HepG2 (cell line): Measurements from ENCODE around the gene SESN1. TPM values are rescaled to one million over a fixed set of nuclear protein-coding genes. Genes with fewer than 3 reads are reported as not detected.
A peak's percentile ranks its signal among the peaks of the same experiment; 100 is the strongest.

Experiments used
- ATAC-seq: fragments of 200-7000 bp; cut with Tn5 transposase; 3 replicates; pipeline ENCODE4 v1.9.1; 2020; ENCODE audit warnings: mild to moderate bottlenecking, moderate library complexity
- BruUV-seq: library from RNA; stranded (reverse); fragments of 400-500 nt; replicated peaks from 2 replicates; lab custom pipeline; 2021; lab: Mats Ljungman, UMichigan
- CTCF ChIA-PET: fragments of 300-600 bp; formaldehyde crosslinking; extraction: SDS; loops from one replicate; lab custom pipeline; 2021; ENCODE audit warnings: low total read pairs, inconsistent platforms, low intra/inter-chr PET ratio; lab: Yijun Ruan, JAX
- POLR2A ChIA-PET: fragments of 350-600 bp; sonication (Branson Sonifier 250); formaldehyde crosslinking; loops from one replicate; lab custom pipeline; 2020; ENCODE audit warnings: antibody characterized with exemption, inconsistent platforms; lab: Yijun Ruan, JAX
- DNase-seq: peaks from one replicate; pipeline ENCODE4 v3.0.0-alpha.2; 2015; ENCODE audit warnings: low spot score
- FAIRE-seq: peaks from 3 replicates; lab custom pipeline; 2011; peaks lifted over from hg19 to GRCh38; lab: Jason Lieb, UNC
- H2AFZ ChIP-seq: one replicate; pipeline ENCODE4 v1.6.1; 2011; ENCODE audit warnings: low read length, inconsistent platforms
- H3K27ac ChIP-seq: fragments of 300-600 bp; 3 replicates; pipeline ENCODE4 v1.8.0; 2011; ENCODE audit warnings: mixed run types, mild to moderate bottlenecking, mixed read lengths, low read length, inconsistent platforms; ENCODE audit not compliant: insufficient read depth; ENCODE audit errors: extremely low read length
- H3K27me3 ChIP-seq, 2 experiments: fragments of 200-600 bp in 1 of 2; 2 replicates in 1 of 2; 3 replicates in 1 of 2; pipeline versions ENCODE4 v1.6.0 to v1.8.0; 2011; ENCODE audit warnings: low read length in 2 of 2, mild to moderate bottlenecking in 2 of 2, moderate library complexity in 2 of 2, inconsistent platforms in 1 of 2; ENCODE audit not compliant: insufficient read depth in 2 of 2, control insufficient read depth in 1 of 2
- H3K36me3 ChIP-seq, 2 experiments: fragments of 200-600 bp in 1 of 2; replicated peaks in 1 of 2; 2 replicates in 1 of 2; 3 replicates in 1 of 2; pipeline versions ENCODE4 v1.5.1 to v1.8.0; 2011; ENCODE audit warnings: low read length in 2 of 2, inconsistent platforms in 1 of 2; ENCODE audit not compliant: insufficient read depth in 2 of 2, control insufficient read depth in 1 of 2
- H3K4me1 ChIP-seq: 2 replicates; pipeline ENCODE4 v1.5.1; 2012; ENCODE audit warnings: low read length, inconsistent platforms; ENCODE audit not compliant: insufficient read depth
- H3K4me2 ChIP-seq: 2 replicates; pipeline ENCODE4 v1.6.0; 2011; ENCODE audit warnings: low read depth, low read length, inconsistent platforms
- H3K4me3 ChIP-seq, 3 experiments: fragments of 200-600 bp in 1 of 3; sonication (generic), shearing (Covaris generic) in 1 of 3; replicated peaks in 1 of 3; 2 replicates each; pipeline ENCODE4 v1.5.1; 2011 to 2016; ENCODE audit warnings: low read length in 3 of 3, inconsistent platforms in 2 of 3, low read depth in 2 of 3, mild to moderate bottlenecking in 2 of 3, control low read depth in 1 of 3, mixed read lengths in 1 of 3; ENCODE audit not compliant: insufficient read depth in 1 of 3
- H3K79me2 ChIP-seq: one replicate; pipeline ENCODE4 v1.6.1; 2011; ENCODE audit warnings: low read length, inconsistent platforms; ENCODE audit not compliant: insufficient read depth
- H3K9ac ChIP-seq: 2 replicates; pipeline ENCODE4 v1.6.0; 2011; ENCODE audit warnings: mild to moderate bottlenecking, low read depth, low read length, inconsistent platforms; ENCODE audit not compliant: insufficient read depth
- H3K9me3 ChIP-seq: 2 replicates; pipeline ENCODE4 v1.5.1; 2012; ENCODE audit warnings: mild to moderate bottlenecking, low read length
- H4K20me1 ChIP-seq: 2 replicates; pipeline ENCODE4 v1.6.0; 2011; ENCODE audit warnings: inconsistent platforms, mild to moderate bottlenecking, low read length, moderate library complexity; ENCODE audit not compliant: insufficient read depth
- CAMTA2 ChIP-seq: sonication (generic); formaldehyde crosslinking; IDR thresholded peaks from 2 replicates; pipeline ENCODE4 v1.4.0; 2020; ENCODE audit warnings: mild to moderate bottlenecking, missing genetic modification reagents, borderline replicate concordance
- CCDC6 ChIP-seq: sonication (generic); formaldehyde crosslinking; IDR thresholded peaks from 2 replicates; pipeline ENCODE4 v1.8.1; 2022; ENCODE audit warnings: mild to moderate bottlenecking, missing genetic modification reagents, moderate library complexity
- GABPB1 ChIP-seq: IDR thresholded peaks from 2 replicates; pipeline ENCODE4 v1.6.1; 2016; ENCODE audit warnings: mild to moderate bottlenecking, missing genetic modification reagents, moderate library complexity, missing compliant biosample characterization
- SIN3A ChIP-seq: IDR thresholded peaks from 2 replicates; pipeline ENCODE4 v1.6.1; 2011; ENCODE audit warnings: low read depth, mild to moderate bottlenecking, control low read depth, low read length, borderline replicate concordance
- SP140L ChIP-seq: sonication (generic); formaldehyde crosslinking; IDR thresholded peaks from 2 replicates; pipeline ENCODE4 v1.4.0; 2020; ENCODE audit warnings: missing genetic modification reagents, borderline replicate concordance
- TEAD3 ChIP-seq: optimal IDR thresholded peaks from 2 replicates; pipeline ENCODE3; 2016; ENCODE audit warnings: borderline replicate concordance
- ZNF317 ChIP-seq: sonication (generic); formaldehyde crosslinking; IDR thresholded peaks from 2 replicates; pipeline ENCODE4 v1.5.0; 2020; ENCODE audit warnings: mild to moderate bottlenecking, missing genetic modification reagents
- ZNF335 ChIP-seq: sonication (generic); formaldehyde crosslinking; IDR thresholded peaks from 2 replicates; pipeline ENCODE4 v1.4.0; 2020; ENCODE audit warnings: missing genetic modification reagents
- ZNF337 ChIP-seq: sonication (generic); formaldehyde crosslinking; IDR thresholded peaks from 2 replicates; pipeline ENCODE4 v1.5.1; 2020; ENCODE audit warnings: missing genetic modification reagents, low read depth, mild to moderate bottlenecking, borderline replicate concordance
- ZNF430 ChIP-seq: sonication (generic); formaldehyde crosslinking; IDR thresholded peaks from 2 replicates; pipeline ENCODE4 v1.9.0; 2021; ENCODE audit warnings: mild to moderate bottlenecking, missing genetic modification reagents
- ZNF441 ChIP-seq: sonication (generic); formaldehyde crosslinking; IDR thresholded peaks from 2 replicates; pipeline ENCODE4 v1.7.0; 2021; ENCODE audit warnings: missing genetic modification reagents, borderline replicate concordance
- ZSCAN25 ChIP-seq: sonication (generic); formaldehyde crosslinking; IDR thresholded peaks from 2 replicates; pipeline ENCODE4 v1.8.0; 2022; ENCODE audit warnings: mild to moderate bottlenecking, missing genetic modification reagents
- WGBS: methylation state at CpG from one replicate; pipeline ENCODE4 v1.1.6; 2017; ENCODE audit warnings: low lambda C conversion rate; 5-methylcytosine and 5-hydroxymethylcytosine counted together
- in situ Hi-C: cut with HindIII; loops from 2 replicates; pipeline ENCODE4 v1.10.0; 2017; ENCODE audit warnings: low pct_unique_long_range_greater_than_20kb; ENCODE audit not compliant: extremely low pct_ligation_motif_present
- intact Hi-C: fragments of 100-400 bp; cut with micrococcal nuclease; formaldehyde crosslinking; loops from one replicate; pipeline ENCODE4 v1.10.0; 2022; ENCODE audit not compliant: unreplicated experiment
- polyA plus RNA-seq, 8 experiments: library from polyadenylated mRNA; depleted of rRNA in 3 of 8; stranded (reverse) in 7 of 8; unstranded in 1 of 8; fragments of >200 nt; fragmentation: Illumina TruSeq in 4 of 8; extraction: Trizol in 4 of 8; gene quantifications; 2 replicates each; pipeline versions ENCODE4 v1.2.1 to v1.2.3, GENCODE V29; 2011 to 2016; ENCODE audit warnings: low read depth in 4 of 8, missing spikeins in 1 of 8, mixed read lengths in 1 of 8; ENCODE audit not compliant: insufficient read depth in 1 of 8
- total RNA-seq, 5 experiments: library from RNA; depleted of rRNA; stranded (reverse); fragments of >200 nt; fragmentation: Illumina TruSeq; extraction: Trizol; gene quantifications; 2 replicates each; pipeline ENCODE4 v1.2.3, GENCODE V29; 2016; ENCODE audit warnings: low read depth in 1 of 5
- TF ChIP-seq, protein P1 (sequence below): sonication (generic); formaldehyde crosslinking; IDR thresholded peaks from 2 replicates; pipeline ENCODE4 v1.5.0; 2020; ENCODE audit warnings: missing genetic modification reagents

SESN1 gene
- total and polyA plus RNA-seq, 2 of the 13 experiments (the other 11 are each of a cell fraction or from before 2014, with no cell fraction given) = 24.9 to 44.7 TPM

DNA sequence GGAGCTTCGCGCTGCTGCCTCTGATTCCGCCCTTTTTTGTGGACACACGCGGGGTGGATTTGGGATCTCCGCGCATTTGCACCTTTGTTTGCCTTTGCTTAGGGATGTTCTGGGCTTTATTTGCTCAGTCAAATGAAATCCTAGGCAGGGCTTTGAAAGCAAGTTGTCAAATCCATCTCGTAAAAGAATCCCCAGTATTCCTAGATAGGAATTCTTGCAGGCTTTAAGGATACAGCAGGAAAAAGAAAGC, 1.1 kb upstream of the SESN1 start:
- in situ Hi-C loops = no loop called here
- no peaks in the 10 kb centered on the region for H3K36me3 ChIP-seq
- no peaks in the 10 kb centered on the region; a peak in 1 of 5 replicates for H3K27me3 ChIP-seq
- H3K4me2 ChIP-seq = peak overlapping the region; percentile 86
- TF ChIP-seq ZNF337 (CRISPR knock-in tag) (peak; percentile 46; the same call in 1 of the 2 replicates), ZNF335 (CRISPR knock-in tag) (no peak), CCDC6 (CRISPR knock-in tag) (0 out of 2 replicates have a peak, but pooled peaks have one; percentile 17), TEAD3 (CRISPR knock-in tag) (no peak), ZSCAN25 (no peak), ZNF430 (CRISPR knock-in tag) (no peak), SIN3A (peak; percentile 6; the same call in 1 of the 2 replicates), SP140L (CRISPR knock-in tag) (0 out of 2 replicates have a peak, but pooled peaks have one; percentile 31), CAMTA2 (CRISPR knock-in tag) (no peak), ZNF317 (CRISPR knock-in tag) (peak; percentile 68; the same call in 1 of the 2 replicates), GABPB1 (CRISPR knock-in tag) (no peak), ZNF441 (CRISPR knock-in tag) (peak; percentile 89; the same call in 1 of the 2 replicates)
- TF ChIP-seq, protein P1, sequence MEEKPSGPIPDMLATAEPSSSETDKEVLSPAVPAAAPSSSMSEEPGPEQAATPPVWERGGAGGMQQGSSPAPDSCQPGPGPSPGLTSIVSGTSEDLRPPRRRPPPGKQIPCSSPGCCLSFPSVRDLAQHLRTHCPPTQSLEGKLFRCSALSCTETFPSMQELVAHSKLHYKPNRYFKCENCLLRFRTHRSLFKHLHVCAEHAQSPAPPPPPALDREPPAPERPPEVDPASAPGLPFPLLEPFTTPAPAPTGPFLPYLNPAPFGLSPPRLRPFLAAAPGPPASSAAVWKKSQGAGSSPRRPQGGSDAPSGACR (CRISPR knock-in tag) = 0 out of 2 replicates have a peak, but pooled peaks have one; percentile 5
- TF ChIP-seq, all 625 proteins: peak for 7
- Histone ChIP-seq H3K79me2 (peaks cover 44% of the 10 kb centered on the region), H3K27ac (peak overlapping the region; percentile 96), H4K20me1 (peaks cover 12% of the 10 kb centered on the region), H3K9me3 (no peaks in the 10 kb centered on the region), H3K4me1 (peaks cover 40% of the 10 kb centered on the region), H3K9ac (peak overlapping the region; percentile 89), H2AFZ (peak overlapping the region; percentile 44), H3K4me3 (peak overlapping the region; percentile 74 to 98 (median 89))
- 7% methylated on average over 1 of the region's 8 CpGs for WGBS
- ATAC-seq (no peak), FAIRE-seq (no peak), DNase-seq (peak; percentile 20)
- BruUV-seq = no TSS peak
- intact Hi-C loops = loop anchor here (5.0 kb wide), 1 partner anchor 287 kb away; the partner anchor contains the start of gene CD164
- ChIA-PET POLR2A (interaction anchor here (0.9 to 2.4 kb wide), 6 partner anchors 126 to 835 kb away, joined by 3 to 13 read pairs (median 4); partner anchors contain the start of genes FOXO3 and SNX3), CTCF (no interaction called here)
